Activated CD4-positive, alpha-beta T cell treated with anti-CD3 and anti-CD28 coated beads, Interleukin-10, Interleukin-2, amounts not matched to agents 100 ng/mL and 50 ng/mL, durations not matched to agents 16 hours and 8 hours (primary cell): ENCODE results near the gene DMXL2.
"Not testable (repeated sequence)": the region's sequence is repeated elsewhere in the genome, so short reads cannot be mapped to it uniquely, and the experiment has no call there.

Experiments used
- DNase-seq: peaks from one replicate; pipeline ENCODE4 v3.0.0-alpha.2; 2020

The DMXL2 gene

GRCh38 chr15:51576286-51576850 is 46.2 kb downstream of the DMXL2 start:
- no peak for DNase-seq

- no peak for DNase-seq
These were observed 46.8 kb downstream of the DMXL2 start for GRCh38 chr15:51575775-51576174.

GRCh38 chr15:51573352-51573751 is 49.2 kb downstream of the DMXL2 start:
- not testable (repeated sequence) for DNase-seq

GRCh38 chr15:51568939-51569784 is 53.4 kb downstream of the DMXL2 start:
- DNase-seq = not testable (repeated sequence)

- DNase-seq = no peak
These were observed 61.3 kb downstream of the DMXL2 start for GRCh38 chr15:51561271-51561670.

- DNase-seq = no peak
These were observed 63.7 kb downstream of the DMXL2 start for GRCh38 chr15:51558876-51559275.

- DNase-seq = no peak
These were observed 64.2 kb downstream of the DMXL2 start for GRCh38 chr15:51558411-51558810.

GRCh38 chr15:51550841-51551240 is 71.7 kb downstream of the DMXL2 start:
- no peak for DNase-seq

- DNase-seq = no peak
These were observed 74.9 kb downstream of the DMXL2 start for GRCh38 chr15:51547656-51548055.

- no peak for DNase-seq
These were observed 85.5 kb downstream of the DMXL2 start for GRCh38 chr15:51536965-51537574.

GRCh38 chr15:51533672-51534398 is 88.7 kb downstream of the DMXL2 start:
- peak; percentile 21 for DNase-seq

- DNase-seq = no peak
These were observed 95.6 kb downstream of the DMXL2 start for GRCh38 chr15:51526955-51527354.

GRCh38 chr15:51524376-51524775 is 98.2 kb downstream of the DMXL2 start:
- no peak for DNase-seq

GRCh38 chr15:51516291-51516690 is 106.3 kb downstream of the DMXL2 start:
- DNase-seq = no peak

GRCh38 chr15:51505251-51505650 is 117.3 kb downstream of the DMXL2 start:
- no peak for DNase-seq

GRCh38 chr15:51503003-51503402 is 119.6 kb downstream of the DMXL2 start:
- no peak for DNase-seq

- DNase-seq = peak; percentile 25
These were observed 123.1 kb downstream of the DMXL2 start for GRCh38 chr15:51499379-51499976.

GRCh38 chr15:51497806-51498205 is 124.8 kb downstream of the DMXL2 start:
- DNase-seq = no peak

GRCh38 chr15:51496246-51496645 is 126.3 kb downstream of the DMXL2 start:
- DNase-seq = no peak

- no peak for DNase-seq
These were observed 127.9 kb downstream of the DMXL2 start for GRCh38 chr15:51494411-51495314.

GRCh38 chr15:51493892-51494291 is 128.7 kb downstream of the DMXL2 start:
- no peak for DNase-seq

- DNase-seq = no peak
These were observed 130.0 kb downstream of the DMXL2 start for GRCh38 chr15:51492528-51492927.
